Measurements from ENCODE around the gene CPNE7.

Gene CPNE7

GRCh38 chr16:89581045-89581695 is 5.6 kb downstream of the CPNE7 start:
- no peak for TF ChIP-seq CTCF (IDR thresholded peaks at IDR 0.05; ENCODE audit: insufficient read depth, low read length, missing control alignments)
- CTCF ChIA-PET: interaction anchor here (0.7 kb wide), 1 partner anchor 34 kb away, joined by 3 read pairs; no protein-coding TSS in a partner anchor
- DNase-seq (ENCODE audit: low read depth, low spot score): peak; percentile 90
- POLR2A ChIA-PET: interaction anchor here (0.7 to 1.1 kb wide), 4 partner anchors 13 to 52 kb away, joined by 3 to 7 read pairs (median 4); no protein-coding TSS in a partner anchor
- no peak overlapping the region for H3K4me3 ChIP-seq (ENCODE audit: low read depth, low read length)

- ChIA-PET POLR2A (interaction anchor here (1.0 to 1.1 kb wide), 2 partner anchors 16 to 51 kb away, joined by 4 to 7 read pairs; no protein-coding TSS in a partner anchor), CTCF (no interaction called here)
- DNase-seq (ENCODE audit: low read depth, low spot score): no peak
- TF ChIP-seq CTCF (IDR thresholded peaks at IDR 0.05; ENCODE audit: insufficient read depth, low read length, missing control alignments): no peak
- no peak overlapping the region for H3K4me3 ChIP-seq (ENCODE audit: low read depth, low read length)
These were observed 6.5 kb downstream of the CPNE7 start for GRCh38 chr16:89581861-89582563.

GRCh38 chr16:89582614-89583196 is 7.1 kb downstream of the CPNE7 start:
- CTCF ChIA-PET: interaction anchor here (1.1 to 1.7 kb wide), 3 partner anchors 7 to 59 kb away, joined by 4 to 5 read pairs (median 4); partner anchors contain the start of gene CPNE7
- no peak for TF ChIP-seq CTCF (IDR thresholded peaks at IDR 0.05; ENCODE audit: insufficient read depth, low read length, missing control alignments)
- H3K4me3 ChIP-seq (ENCODE audit: low read depth, low read length): no peak overlapping the region
- POLR2A ChIA-PET: no interaction called here
- DNase-seq (ENCODE audit: low read depth, low spot score): no peak

GRCh38 chr16:89583197-89583894 is 7.8 kb downstream of the CPNE7 start:
- TF ChIP-seq CTCF (IDR thresholded peaks at IDR 0.05; ENCODE audit: insufficient read depth, low read length, missing control alignments): no peak
- DNase-seq (ENCODE audit: low read depth, low spot score): no peak
- no peak overlapping the region for H3K4me3 ChIP-seq (ENCODE audit: low read depth, low read length)
- POLR2A ChIA-PET: no interaction called here
- CTCF ChIA-PET: interaction anchor here (1.1 to 1.7 kb wide), 4 partner anchors 8 to 58 kb away, joined by 4 to 5 read pairs (median 4); partner anchors contain the start of gene CPNE7

GRCh38 chr16:89583895-89584644 is 8.5 kb downstream of the CPNE7 start:
- ChIA-PET POLR2A (interaction anchor here (0.6 kb wide), 1 partner anchor 19 kb away, joined by 3 read pairs; no protein-coding TSS in a partner anchor), CTCF (interaction anchor here (1.3 to 1.7 kb wide), 3 partner anchors 8 to 57 kb away, joined by 4 to 5 read pairs (median 4); partner anchors contain the start of gene CPNE7)
- DNase-seq (ENCODE audit: low read depth, low spot score): no peak
- TF ChIP-seq CTCF (IDR thresholded peaks at IDR 0.05; ENCODE audit: insufficient read depth, low read length, missing control alignments): no peak
- H3K4me3 ChIP-seq (ENCODE audit: low read depth, low read length): no peak overlapping the region
